HG03457 (cell line): ENCODE measurements around the gene NCOA3.

ENCODE experiments used
- ATAC-seq: cut with Tn5 transposase; IDR thresholded peaks from one replicate; pipeline ENCODE4 v1.9.1; 2021; ENCODE audit warnings: moderate number of reproducible peaks; ENCODE audit not compliant: unreplicated experiment

NCOA3 gene

GRCh38 chr20:47622118-47622665, 120.5 kb downstream of the NCOA3 start:
- ATAC-seq = no peak

GRCh38 chr20:47623206-47623605, 121.5 kb downstream of the NCOA3 start:
- no peak for ATAC-seq

GRCh38 chr20:47627540-47627939, 125.9 kb downstream of the NCOA3 start:
- no peak for ATAC-seq

DNA sequence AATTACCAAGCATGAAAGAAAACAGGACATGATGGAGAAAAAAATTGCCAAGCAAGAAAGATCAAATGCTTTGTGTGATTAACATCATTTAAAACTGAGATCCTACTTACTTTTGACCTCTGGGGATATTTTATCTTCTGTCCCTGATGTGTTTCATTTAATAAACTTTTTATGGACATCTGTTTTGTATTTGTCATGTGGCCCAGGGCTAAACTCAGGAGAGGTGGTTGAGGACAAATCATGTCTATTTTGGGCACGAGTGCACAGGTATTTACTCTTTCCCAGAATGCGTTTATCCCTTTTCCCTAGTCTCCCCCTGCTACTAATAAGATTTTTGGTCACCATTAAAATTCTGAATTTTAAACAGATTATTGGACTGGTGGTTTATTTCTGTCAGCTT, 128.2 kb downstream of the NCOA3 start:
- ATAC-seq = no peak

DNA sequence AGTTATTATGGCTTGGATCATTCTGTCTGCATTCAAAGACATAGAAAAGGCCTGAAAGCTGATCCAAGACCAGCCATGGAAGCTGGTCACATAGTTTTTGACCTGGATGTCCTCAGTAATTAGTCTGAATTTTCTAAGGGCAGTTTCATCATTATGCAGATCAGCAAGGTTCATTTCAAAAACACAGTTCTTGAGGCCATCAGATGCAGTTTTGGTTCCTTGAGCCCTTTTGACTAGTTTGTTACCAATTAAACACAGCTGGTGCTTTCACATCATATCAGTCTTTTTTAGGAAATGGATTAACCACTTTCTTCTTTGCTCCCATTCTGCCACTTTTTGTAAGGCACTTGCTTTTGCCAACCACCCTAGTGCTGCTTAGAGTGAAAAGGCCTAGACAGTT, 129.4 kb downstream of the NCOA3 start:
- no peak for ATAC-seq

- no peak for ATAC-seq
These were observed 133.6 kb downstream of the NCOA3 start for GRCh38 chr20:47635256-47635655.

GRCh38 chr20:47638851-47639250, 137.2 kb downstream of the NCOA3 start:
- ATAC-seq = no peak

GRCh38 chr20:47642118-47642517, 140.4 kb downstream of the NCOA3 start:
- ATAC-seq = no peak

DNA sequence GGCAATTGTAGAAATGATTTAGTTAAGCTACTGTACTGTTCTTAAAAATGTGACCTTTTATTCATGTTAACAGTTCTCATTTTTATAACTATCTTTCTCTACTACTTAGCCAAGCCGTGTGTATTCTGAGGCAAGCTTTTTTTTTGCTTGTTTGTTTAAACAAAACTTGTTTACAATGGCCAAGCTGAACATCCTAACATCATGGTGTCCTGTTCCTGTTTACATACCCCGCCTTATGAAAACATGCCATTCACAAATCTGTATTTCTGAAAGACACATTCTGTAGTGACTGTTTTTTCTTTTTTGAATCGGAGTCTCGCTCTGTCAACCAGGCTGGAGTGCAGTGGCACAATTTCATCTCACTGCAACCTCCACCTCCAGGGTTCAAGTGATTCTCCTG, 140.9 kb downstream of the NCOA3 start:
- no peak for ATAC-seq

DNA sequence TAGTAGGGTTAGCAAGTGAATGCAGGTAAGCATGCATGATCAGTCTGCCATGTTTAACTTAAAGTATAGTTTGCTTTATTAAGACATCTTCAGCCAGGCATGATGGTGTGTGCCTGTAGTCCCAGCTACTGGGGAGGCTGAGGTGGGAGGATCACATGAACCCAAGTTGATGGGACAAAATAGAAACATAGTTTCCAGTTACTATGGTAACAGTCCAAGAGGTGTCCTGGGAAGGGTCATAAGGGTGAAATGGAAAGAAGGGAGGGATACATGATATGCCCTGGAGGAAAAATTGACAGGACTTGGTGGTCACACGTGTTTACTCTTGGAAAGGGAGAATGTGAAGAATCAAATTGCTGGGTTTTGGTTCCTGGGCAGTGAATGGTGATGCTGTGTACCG, 143.9 kb downstream of the NCOA3 start:
- no peak for ATAC-seq

DNA sequence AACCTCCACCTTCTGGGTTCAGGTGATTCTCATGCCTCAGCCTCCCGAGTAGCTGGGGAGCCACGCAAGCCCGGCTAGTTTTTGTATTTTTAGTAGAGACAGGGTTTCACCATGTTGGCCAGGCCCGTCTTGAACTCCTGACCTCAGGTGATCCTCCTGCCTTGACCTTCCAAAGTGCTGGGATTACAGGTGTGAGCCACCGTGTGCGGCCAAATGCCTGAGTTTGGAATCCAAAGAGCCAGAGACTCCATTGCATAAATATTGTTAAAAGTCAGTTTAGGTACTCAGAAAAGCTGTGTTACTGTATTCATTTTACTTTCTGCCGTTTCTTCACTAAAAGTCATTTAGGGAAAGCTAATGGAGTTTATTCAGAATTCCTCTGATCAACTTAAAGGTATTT, 146.3 kb downstream of the NCOA3 start:
- no peak for ATAC-seq

- no peak for ATAC-seq
These were observed 147.3 kb downstream of the NCOA3 start for GRCh38 chr20:47648943-47649342.

GRCh38 chr20:47652301-47652700, 150.6 kb downstream of the NCOA3 start:
- no peak for ATAC-seq

GRCh38 chr20:47652794-47653193, 151.1 kb downstream of the NCOA3 start:
- ATAC-seq = no peak

DNA sequence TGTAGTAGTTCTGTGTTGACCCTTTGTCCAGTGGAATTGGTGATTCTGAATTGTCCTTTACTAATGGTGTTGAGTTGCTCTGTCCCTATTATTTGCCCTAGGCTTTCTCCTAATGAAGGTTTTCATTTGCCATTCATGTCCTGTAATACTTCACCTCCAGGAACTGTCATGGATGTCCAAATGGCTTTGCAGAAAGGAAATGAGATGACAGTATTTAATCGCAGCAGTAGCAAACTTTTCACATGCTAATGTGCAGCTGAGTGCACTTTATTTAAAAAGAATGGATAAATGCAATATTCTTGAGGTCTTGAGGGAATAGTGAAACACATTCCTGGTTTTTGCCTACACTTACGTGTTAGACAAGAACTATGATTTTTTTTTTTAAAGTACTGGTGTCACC, 152.2 kb downstream of the NCOA3 start:
- no peak for ATAC-seq

GRCh38 chr20:47654370-47654769, 152.7 kb downstream of the NCOA3 start:
- no peak for ATAC-seq

DNA sequence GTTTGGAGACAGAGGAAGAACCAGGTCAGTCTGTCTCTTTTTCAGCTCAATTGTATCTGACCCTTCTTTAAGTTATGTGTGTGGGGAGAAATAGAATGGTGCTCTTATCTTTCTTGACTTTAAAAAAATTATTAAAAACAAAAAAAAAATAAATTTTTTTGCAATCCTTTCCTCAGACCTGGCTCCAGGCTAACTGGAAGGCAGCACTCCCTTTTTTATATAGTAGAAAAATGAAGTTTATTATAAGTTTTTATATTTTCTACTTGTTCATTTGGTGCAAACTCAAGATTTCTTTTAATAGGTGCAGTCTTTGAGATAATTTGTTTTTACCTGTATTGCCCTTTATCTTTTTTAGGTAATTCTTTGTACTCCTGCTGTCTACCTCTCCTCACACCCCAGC, 153.9 kb downstream of the NCOA3 start:
- ATAC-seq = no peak

DNA sequence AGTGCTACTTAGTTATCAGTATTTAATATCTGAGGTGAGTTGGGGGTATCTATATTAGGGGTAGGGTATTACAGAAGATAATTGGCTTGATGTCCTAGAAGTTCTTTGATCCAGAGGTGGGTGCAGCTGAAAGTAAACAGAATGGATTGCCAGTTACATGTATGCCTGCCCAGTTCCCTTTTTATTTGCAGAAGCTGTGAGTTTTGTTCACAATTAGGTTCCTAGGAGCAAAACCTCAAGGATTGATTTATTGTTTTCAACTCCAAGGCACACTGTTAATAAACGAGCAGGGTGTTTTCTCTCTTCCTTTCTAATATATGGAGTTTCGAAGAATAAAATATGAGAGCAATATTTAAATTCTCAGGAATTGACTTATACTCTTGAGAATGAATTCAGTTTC, 154.6 kb downstream of the NCOA3 start:
- no peak for ATAC-seq

DNA sequence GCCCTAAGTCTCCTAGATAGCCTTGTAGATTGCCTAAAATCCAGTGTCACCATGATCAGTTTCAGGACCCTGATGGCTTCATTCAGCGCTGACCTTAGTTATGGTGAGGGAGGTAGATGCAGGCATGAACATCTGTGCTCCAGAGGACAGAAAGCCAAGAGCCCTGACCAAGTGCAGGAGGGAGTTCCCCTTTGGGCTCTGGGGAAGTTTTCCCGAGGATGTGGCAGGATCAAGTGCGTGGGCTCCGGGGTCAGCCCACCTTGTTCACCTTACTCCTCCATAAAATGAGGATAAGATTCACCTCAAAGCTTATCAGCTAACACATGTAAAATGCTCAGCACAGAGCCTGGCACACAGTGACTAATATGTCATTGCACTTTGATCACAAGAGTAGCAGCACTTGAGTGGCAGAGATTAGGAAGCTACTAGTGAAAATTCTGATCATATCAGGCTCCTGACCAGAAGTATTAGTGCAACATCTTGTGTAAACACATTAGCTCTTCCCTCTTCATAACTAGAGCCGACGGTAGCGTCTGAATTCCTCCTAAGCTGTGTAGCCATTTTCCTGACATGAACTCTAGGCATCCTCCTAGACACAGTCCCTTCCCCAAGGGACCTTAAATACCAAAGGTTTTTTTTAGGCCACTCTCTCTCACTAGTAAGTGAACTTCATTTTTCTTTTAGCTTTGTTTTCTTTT, 158.4 kb downstream of the NCOA3 start:
- no peak for ATAC-seq

GRCh38 chr20:47660602-47660905, 158.9 kb downstream of the NCOA3 start:
- no peak for ATAC-seq

- no peak for ATAC-seq
These were observed 159.5 kb downstream of the NCOA3 start for GRCh38 chr20:47660983-47661700.

DNA sequence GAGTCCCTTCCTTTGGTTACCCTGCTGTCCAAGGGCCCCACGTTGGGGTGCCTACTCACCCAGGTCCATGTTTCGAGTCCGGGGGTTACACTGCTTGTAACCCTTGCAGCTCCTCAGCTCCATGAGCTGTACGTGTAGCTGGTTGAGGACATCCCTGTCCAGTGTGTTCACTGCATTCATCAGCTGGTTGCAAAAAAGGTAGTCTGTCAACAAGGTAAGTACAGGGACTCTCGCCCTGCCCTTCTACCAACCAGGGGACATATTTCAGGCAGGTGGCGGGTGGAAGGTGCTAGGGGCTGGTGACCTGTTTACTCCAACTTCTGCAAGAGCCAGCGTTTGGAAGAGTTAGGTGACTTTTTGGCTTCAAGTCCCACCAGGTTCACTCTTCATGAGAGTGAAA, 160.0 kb downstream of the NCOA3 start:
- ATAC-seq = no peak
